ENCODE measurements around the gene PCGF5. TPM values are rescaled to one million over a fixed set of nuclear protein-coding genes. Genes with fewer than 3 reads are reported as not detected.

The PCGF5 gene
- total and polyA plus RNA-seq, 4 donors = 18.9 to 55.5 (median 32.2) TPM

DNA sequence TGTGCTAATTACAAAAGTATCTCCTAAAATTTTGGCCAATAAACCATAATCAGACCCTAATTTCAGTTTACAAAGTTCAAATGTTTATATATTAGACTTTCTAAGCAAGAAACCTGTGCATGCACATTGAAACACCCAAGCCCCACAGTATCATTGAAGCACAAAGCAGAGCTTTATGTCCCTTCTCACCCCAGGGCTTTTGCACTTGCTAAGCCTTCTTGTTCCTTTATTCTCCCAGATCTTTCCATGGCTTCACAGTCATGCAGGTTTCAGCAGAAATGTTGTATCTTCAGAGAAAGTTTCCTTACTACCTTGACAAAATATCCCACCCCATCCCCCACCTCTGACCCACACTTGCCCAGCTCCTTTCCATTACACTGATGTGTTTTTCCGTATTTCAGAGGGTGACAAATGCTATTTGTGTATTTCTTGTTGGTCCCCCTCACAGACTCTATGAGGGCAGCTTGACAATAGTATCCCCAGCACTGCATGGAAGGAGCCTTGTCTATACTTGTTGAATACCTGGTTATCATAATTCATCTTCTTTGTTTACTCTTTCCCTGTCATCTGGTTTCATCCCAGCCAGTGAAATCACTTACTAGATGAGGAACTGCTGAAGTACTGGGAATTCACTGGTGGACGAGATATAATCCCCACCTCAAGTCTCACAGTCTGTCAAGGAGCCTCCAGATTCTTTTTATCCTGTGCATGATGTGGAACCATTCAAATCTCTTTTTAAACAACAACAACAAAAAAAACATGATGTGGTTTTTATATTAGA lies 24.0 kb upstream of the PCGF5 start:
- Histone ChIP-seq H3K9ac (ENCODE audit: low read depth in 1 of 2, low read length in 2 of 2) (no peak overlapping the region), H3K4me1 (ENCODE audit: control insufficient read depth in 4 of 4, insufficient read depth in 4 of 4, low read length in 3 of 4) (peaks cover 4 to 17% (median 12%) of the 10 kb centered on the region in 4 donors), H3K36me3 (ENCODE audit: control insufficient read depth in 4 of 4, insufficient read depth in 3 of 4, low read depth in 1 of 4, low read length in 3 of 4) (no peaks in the 10 kb centered on the region), H3K9me3 (ENCODE audit: control insufficient read depth in 4 of 4, low read length in 3 of 4) (no peaks in the 10 kb centered on the region), H3K4me3 (ENCODE audit: low read depth in 1 of 3, low read length in 3 of 3) (no peak overlapping the region), H3K27me3 (ENCODE audit: control insufficient read depth in 4 of 4, insufficient read depth in 4 of 4, low read length in 3 of 4) (no peaks in the 10 kb centered on the region), H3K27ac (ENCODE audit: low read depth in 1 of 2, low read length in 2 of 2) (no peak overlapping the region)
- WGBS = 92% methylated on average over 2 of the region's 2 CpGs
- DNase-seq (ENCODE audit: low spot score) = no peak
- no peak for TF ChIP-seq ATF3 (IDR thresholded peaks at IDR 0.05)
- TF ChIP-seq HNF4G (IDR thresholded peaks at IDR 0.05) = no peak
- TF ChIP-seq REST (IDR thresholded peaks at IDR 0.05) = no peak
- TF ChIP-seq RAD21 (IDR thresholded peaks at IDR 0.05) = no peak
- no peak for TF ChIP-seq FOXA1 (IDR thresholded peaks at IDR 0.05)
- TF ChIP-seq TAF1 (conservative IDR thresholded peaks at IDR 0.05) = no peak
- TF ChIP-seq FOXA2 (IDR thresholded peaks at IDR 0.05) = no peak
- no peak for TF ChIP-seq CTCF (IDR thresholded peaks at IDR 0.05; ENCODE audit: low read depth, low read length, missing input control)
- TF ChIP-seq, protein P1, sequence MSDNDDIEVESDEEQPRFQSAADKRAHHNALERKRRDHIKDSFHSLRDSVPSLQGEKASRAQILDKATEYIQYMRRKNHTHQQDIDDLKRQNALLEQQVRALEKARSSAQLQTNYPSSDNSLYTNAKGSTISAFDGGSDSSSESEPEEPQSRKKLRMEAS (IDR thresholded peaks at IDR 0.05) = no peak
- TF ChIP-seq JUND (IDR thresholded peaks at IDR 0.05) = no peak
- no peak for TF ChIP-seq EGR1 (IDR thresholded peaks at IDR 0.05; ENCODE audit: low read depth in 2 of 2)
- TF ChIP-seq YY1 (IDR thresholded peaks at IDR 0.05) = no peak
- no peak for TF ChIP-seq HNF4A (conservative IDR thresholded peaks at IDR 0.05)

DNA sequence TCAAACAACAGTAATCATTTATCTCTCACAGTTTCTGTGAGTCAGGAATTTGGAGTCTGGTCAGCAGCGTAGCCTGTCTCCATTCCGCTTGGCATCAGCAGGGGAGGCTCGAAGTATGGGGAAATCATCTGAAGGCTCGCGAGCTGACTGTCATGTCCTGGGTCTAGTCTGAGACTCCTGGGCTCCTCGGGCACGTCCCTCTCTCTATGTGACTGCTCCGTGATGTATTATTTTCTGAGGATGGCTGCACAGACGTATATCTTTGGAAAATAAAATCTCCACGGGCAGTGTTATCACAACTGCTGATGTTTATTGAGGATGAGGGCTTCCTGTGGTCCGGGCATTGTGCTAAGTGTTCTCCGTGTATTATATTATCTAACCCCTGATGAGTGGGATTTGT lies 23.3 kb upstream of the PCGF5 start:
- no peak overlapping the region for H3K9ac ChIP-seq (ENCODE audit: low read depth in 1 of 2, low read length in 2 of 2)
- no peak overlapping the region for H3K4me3 ChIP-seq (ENCODE audit: low read depth in 1 of 3, low read length in 3 of 3)
- no peaks in the 10 kb centered on the region for H3K36me3 ChIP-seq (ENCODE audit: control insufficient read depth in 4 of 4, insufficient read depth in 3 of 4, low read depth in 1 of 4, low read length in 3 of 4)
- no peak overlapping the region for H3K27ac ChIP-seq (ENCODE audit: low read depth in 1 of 2, low read length in 2 of 2)
- 87% methylated on average over 12 of the region's 12 CpGs for WGBS
- H3K4me1 ChIP-seq (ENCODE audit: control insufficient read depth in 4 of 4, insufficient read depth in 4 of 4, low read length in 3 of 4) = peaks cover 4 to 14% (median 12%) of the 10 kb centered on the region in 4 donors
- no peaks in the 10 kb centered on the region for H3K9me3 ChIP-seq (ENCODE audit: control insufficient read depth in 4 of 4, low read length in 3 of 4)
- H3K27me3 ChIP-seq (ENCODE audit: control insufficient read depth in 4 of 4, insufficient read depth in 4 of 4, low read length in 3 of 4) = no peaks in the 10 kb centered on the region
- TF ChIP-seq JUND (IDR thresholded peaks at IDR 0.05) (no peak), HNF4A (conservative IDR thresholded peaks at IDR 0.05) (no peak), RAD21 (IDR thresholded peaks at IDR 0.05) (no peak), TAF1 (conservative IDR thresholded peaks at IDR 0.05) (no peak), GABPA (IDR thresholded peaks at IDR 0.05 in 1 of 2, conservative IDR thresholded peaks at IDR 0.05 in 1 of 2) (no peak), SP1 (IDR thresholded peaks at IDR 0.05) (no peak), EGR1 (IDR thresholded peaks at IDR 0.05; ENCODE audit: low read depth in 2 of 2) (no peak), CTCF (IDR thresholded peaks at IDR 0.05; ENCODE audit: low read depth, low read length, missing input control) (no peak), FOXA2 (IDR thresholded peaks at IDR 0.05) (no peak), ATF3 (IDR thresholded peaks at IDR 0.05) (no peak), HNF4G (IDR thresholded peaks at IDR 0.05) (no peak)
- DNase-seq (ENCODE audit: low spot score) = no peak

All from liver (tissue), 9 donors.